Renal cortex interstitium (tissue), 15 donors: ENCODE results near the gene KLF2. TPM values are rescaled to one million over a fixed set of nuclear protein-coding genes. Genes with fewer than 3 reads are reported as not detected.
"Not testable (repeated sequence)": the region's sequence is repeated elsewhere in the genome, so short reads cannot be mapped to it uniquely, and the experiment has no call there.

Source experiments
- DNase-seq, 11 donors: peaks; one replicate each; pipeline ENCODE4 v3.0.0-alpha.2; 2013; ENCODE audit warnings: low read depth in 9 of 11, low spot score in 4 of 11; ENCODE audit errors: extremely low read depth in 1 of 11
- long read RNA-seq, 16 experiments: transcript quantifications; one replicate each; lab custom pipeline, GENCODE V29; 2026
- polyA plus RNA-seq, 3 donors: library from polyadenylated mRNA; unstranded; fragments of 120-200 nt; gene quantifications; one replicate each; pipeline ENCODE4 v1.2.1, GENCODE V29; 2013; ENCODE audit not compliant: insufficient read length in 3 of 3

KLF2 gene
- polyA plus RNA-seq: 10 to 100 TPM; 21.7 to 37.8 (median 25.6) TPM
- long read RNA-seq, donor 1, transcript KLF2-201 (3 exons, 2,018 nt): major isoform, 6 of 6 reads
- long read RNA-seq, donor 1, partial matches to known transcripts: 0 of 6 reads
- long read RNA-seq, donor 1, other reads (novel, unspliced or antisense): 0 of 6 reads
- long read RNA-seq, donor 2, transcript KLF2-201 (3 exons, 2,018 nt): major isoform, 11 of 11 reads
- long read RNA-seq, donor 2, partial matches to known transcripts: 0 of 11 reads
- long read RNA-seq, donor 2, other reads (novel, unspliced or antisense): 0 of 11 reads
- long read RNA-seq, donor 3, transcript KLF2-201 (3 exons, 2,018 nt): major isoform, 18 of 26 reads
- long read RNA-seq, donor 3, partial matches to known transcripts: 8 of 26 reads
- long read RNA-seq, donor 3, other reads (novel, unspliced or antisense): 0 of 26 reads
- long read RNA-seq, donor 4, transcript KLF2-201 (3 exons, 2,018 nt): major isoform, 6 of 11 reads
- long read RNA-seq, donor 4, partial matches to known transcripts: 5 of 11 reads
- long read RNA-seq, donor 4, other reads (novel, unspliced or antisense): 0 of 11 reads
- long read RNA-seq, donor 5, transcript KLF2-201 (3 exons, 2,018 nt): major isoform, 9 of 23 reads
- long read RNA-seq, donor 5, partial matches to known transcripts: 14 of 23 reads
- long read RNA-seq, donor 5, other reads (novel, unspliced or antisense): 0 of 23 reads
- long read RNA-seq, donor 6, transcript KLF2-201 (3 exons, 2,018 nt): major isoform, 14 of 21 reads
- long read RNA-seq, donor 6, partial matches to known transcripts: 7 of 21 reads
- long read RNA-seq, donor 6, other reads (novel, unspliced or antisense): 0 of 21 reads
- long read RNA-seq, donor 7, transcript KLF2-201 (3 exons, 2,018 nt): major isoform, 12 of 21 reads
- long read RNA-seq, donor 7, partial matches to known transcripts: 9 of 21 reads
- long read RNA-seq, donor 7, other reads (novel, unspliced or antisense): 0 of 21 reads
- long read RNA-seq, donor 8: 0 reads
- long read RNA-seq, donor 9, transcript KLF2-201 (3 exons, 2,018 nt): major isoform, 9 of 9 reads
- long read RNA-seq, donor 9, partial matches to known transcripts: 0 of 9 reads
- long read RNA-seq, donor 9, other reads (novel, unspliced or antisense): 0 of 9 reads
- long read RNA-seq, donor 10, transcript KLF2-201 (3 exons, 2,018 nt): major isoform, 5 of 11 reads
- long read RNA-seq, donor 10, partial matches to known transcripts: 6 of 11 reads
- long read RNA-seq, donor 10, other reads (novel, unspliced or antisense): 0 of 11 reads
- long read RNA-seq, donor 11, transcript KLF2-201 (3 exons, 2,018 nt): major isoform, 8 of 22 reads
- long read RNA-seq, donor 11, partial matches to known transcripts: 14 of 22 reads
- long read RNA-seq, donor 11, other reads (novel, unspliced or antisense): 0 of 22 reads
- long read RNA-seq, donor 12, partial matches to known transcripts: 0 of 2 reads
- long read RNA-seq, donor 12, other reads (novel, unspliced or antisense): 0 of 2 reads
- long read RNA-seq, donor 13: 0 reads
- long read RNA-seq, donor 14, partial matches to known transcripts: 0 of 3 reads
- long read RNA-seq, donor 14, other reads (novel, unspliced or antisense): 0 of 3 reads
- long read RNA-seq, donor 15, transcript KLF2-201 (3 exons, 2,018 nt): major isoform, 8 of 8 reads
- long read RNA-seq, donor 15, partial matches to known transcripts: 0 of 8 reads
- long read RNA-seq, donor 15, other reads (novel, unspliced or antisense): 0 of 8 reads
- long read RNA-seq, donor 16, transcript KLF2-201 (3 exons, 2,018 nt): major isoform, 19 of 25 reads
- long read RNA-seq, donor 16, partial matches to known transcripts: 6 of 25 reads
- long read RNA-seq, donor 16, other reads (novel, unspliced or antisense): 0 of 25 reads

GRCh38 chr19:16324384-16325160, at the start of gene KLF2:
KLF2 (plus strand) TSS chr19:16324826; CDS start chr19:16324924, 98 bp downstream.
- DNase-seq: peak in 9 of 11 donors; percentile 67 to 86 (median 82)

GRCh38 chr19:16280306-16280705, 44.3 kb upstream of the KLF2 start:
- DNase-seq: no peak

- DNase-seq: no peak
Observed at GRCh38 chr19:16281743-16282142, 42.9 kb upstream of the KLF2 start.

GRCh38 chr19:16283210-16284061, 41.2 kb upstream of the KLF2 start:
- DNase-seq: peak; percentile 26 to 71 (median 63)

- DNase-seq: no peak
Observed at GRCh38 chr19:16284505-16284904, 40.1 kb upstream of the KLF2 start.

- DNase-seq: not testable (repeated sequence)
Observed at GRCh38 chr19:16285079-16285478, 39.5 kb upstream of the KLF2 start.

- no peak for DNase-seq
Observed at GRCh38 chr19:16285769-16286498, 38.7 kb upstream of the KLF2 start.

- DNase-seq: no peak
Observed at GRCh38 chr19:16288544-16288943, 36.1 kb upstream of the KLF2 start.

- no peak for DNase-seq
Observed at GRCh38 chr19:16289594-16289993, 35.0 kb upstream of the KLF2 start.

GRCh38 chr19:16290692-16291091, 33.9 kb upstream of the KLF2 start:
- no peak for DNase-seq

- DNase-seq: peak; percentile 81 to 94 (median 88)
Observed at GRCh38 chr19:16293118-16294091, 31.2 kb upstream of the KLF2 start.

- no peak for DNase-seq
Observed at GRCh38 chr19:16295057-16295456, 29.6 kb upstream of the KLF2 start.

- no peak for DNase-seq
Observed at GRCh38 chr19:16296713-16297112, 27.9 kb upstream of the KLF2 start.

- DNase-seq: no peak
Observed at GRCh38 chr19:16297575-16298178, 26.9 kb upstream of the KLF2 start.
